K562 (cell line): ENCODE results near the gene MLX.

Experiments used
- CTCF ChIP-seq, 3 experiments: IDR thresholded peaks in 2 of 3; conservative IDR thresholded peaks in 1 of 3; 2 replicates each; pipeline ENCODE4 v1.5.1; 2011 to 2012; ENCODE audit warnings: low read length in 3 of 3, mild to moderate bottlenecking in 3 of 3, control low read depth in 2 of 3, improper control_type of control experiment in 1 of 3, inconsistent platforms in 1 of 3, low read depth in 1 of 3, mixed read lengths in 1 of 3, moderate library complexity in 1 of 3; ENCODE audit not compliant: insufficient read depth in 2 of 3
- EZH2 ChIP-seq: IDR thresholded peaks from 2 replicates; pipeline ENCODE4 v1.6.1; 2012; ENCODE audit warnings: low read depth, mild to moderate bottlenecking, inconsistent platforms, low read length, borderline replicate concordance
- KAT8 ChIP-seq: fragments of 450-650 bp; IDR thresholded peaks from 2 replicates; pipeline ENCODE4 v1.6.1; 2016; ENCODE audit warnings: low read depth, mild to moderate bottlenecking
- RBM17 ChIP-seq: fragments of 200-400 bp; formaldehyde crosslinking; IDR thresholded peaks from 2 replicates; pipeline ENCODE4 v1.6.1; 2017; ENCODE audit warnings: low read depth, mild to moderate bottlenecking, low read length, borderline replicate concordance
- TSHZ1 ChIP-seq: fragments of 250-450 bp; sonication (Bioruptor Pico); IDR thresholded peaks from 2 replicates; pipeline ENCODE4 v1.4.0; 2020; ENCODE audit warnings: mild to moderate bottlenecking, moderate library complexity
- ZFP1 ChIP-seq: fragments of 450-650 bp; formaldehyde crosslinking; IDR thresholded peaks from 2 replicates; pipeline ENCODE4 v1.4.0; 2020; ENCODE audit warnings: mild to moderate bottlenecking, mixed read lengths
- TF ChIP-seq, protein P1 (sequence below): sonication (generic); formaldehyde crosslinking; IDR thresholded peaks from 2 replicates; pipeline ENCODE4 v1.4.0; 2020; ENCODE audit warnings: mild to moderate bottlenecking, missing genetic modification reagents
- TF ChIP-seq, protein P2 (sequence below): sonication (generic); formaldehyde crosslinking; IDR thresholded peaks from 2 replicates; pipeline ENCODE4 v1.8.0; 2023; ENCODE audit warnings: mild to moderate bottlenecking, missing genetic modification reagents

GRCh38 chr17:42522798-42523278, 44.1 kb upstream of the MLX start:
- TF ChIP-seq KAT8 (no peak), TSHZ1 (no peak), ZFP1 (CRISPR knock-in tag) (no peak), EZH2 (no peak), CTCF (IDR thresholded peaks at IDR 0.05 in 2 of 3, conservative IDR thresholded peaks at IDR 0.05 in 1 of 3; ENCODE audit: insufficient read depth in 2 of 3, low read depth in 1 of 3, low read length in 3 of 3) (no peak), RBM17 (no peak)
- TF ChIP-seq, protein P1, sequence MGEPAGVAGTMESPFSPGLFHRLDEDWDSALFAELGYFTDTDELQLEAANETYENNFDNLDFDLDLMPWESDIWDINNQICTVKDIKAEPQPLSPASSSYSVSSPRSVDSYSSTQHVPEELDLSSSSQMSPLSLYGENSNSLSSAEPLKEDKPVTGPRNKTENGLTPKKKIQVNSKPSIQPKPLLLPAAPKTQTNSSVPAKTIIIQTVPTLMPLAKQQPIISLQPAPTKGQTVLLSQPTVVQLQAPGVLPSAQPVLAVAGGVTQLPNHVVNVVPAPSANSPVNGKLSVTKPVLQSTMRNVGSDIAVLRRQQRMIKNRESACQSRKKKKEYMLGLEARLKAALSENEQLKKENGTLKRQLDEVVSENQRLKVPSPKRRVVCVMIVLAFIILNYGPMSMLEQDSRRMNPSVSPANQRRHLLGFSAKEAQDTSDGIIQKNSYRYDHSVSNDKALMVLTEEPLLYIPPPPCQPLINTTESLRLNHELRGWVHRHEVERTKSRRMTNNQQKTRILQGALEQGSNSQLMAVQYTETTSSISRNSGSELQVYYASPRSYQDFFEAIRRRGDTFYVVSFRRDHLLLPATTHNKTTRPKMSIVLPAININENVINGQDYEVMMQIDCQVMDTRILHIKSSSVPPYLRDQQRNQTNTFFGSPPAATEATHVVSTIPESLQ: no peak
- TF ChIP-seq, protein P2, sequence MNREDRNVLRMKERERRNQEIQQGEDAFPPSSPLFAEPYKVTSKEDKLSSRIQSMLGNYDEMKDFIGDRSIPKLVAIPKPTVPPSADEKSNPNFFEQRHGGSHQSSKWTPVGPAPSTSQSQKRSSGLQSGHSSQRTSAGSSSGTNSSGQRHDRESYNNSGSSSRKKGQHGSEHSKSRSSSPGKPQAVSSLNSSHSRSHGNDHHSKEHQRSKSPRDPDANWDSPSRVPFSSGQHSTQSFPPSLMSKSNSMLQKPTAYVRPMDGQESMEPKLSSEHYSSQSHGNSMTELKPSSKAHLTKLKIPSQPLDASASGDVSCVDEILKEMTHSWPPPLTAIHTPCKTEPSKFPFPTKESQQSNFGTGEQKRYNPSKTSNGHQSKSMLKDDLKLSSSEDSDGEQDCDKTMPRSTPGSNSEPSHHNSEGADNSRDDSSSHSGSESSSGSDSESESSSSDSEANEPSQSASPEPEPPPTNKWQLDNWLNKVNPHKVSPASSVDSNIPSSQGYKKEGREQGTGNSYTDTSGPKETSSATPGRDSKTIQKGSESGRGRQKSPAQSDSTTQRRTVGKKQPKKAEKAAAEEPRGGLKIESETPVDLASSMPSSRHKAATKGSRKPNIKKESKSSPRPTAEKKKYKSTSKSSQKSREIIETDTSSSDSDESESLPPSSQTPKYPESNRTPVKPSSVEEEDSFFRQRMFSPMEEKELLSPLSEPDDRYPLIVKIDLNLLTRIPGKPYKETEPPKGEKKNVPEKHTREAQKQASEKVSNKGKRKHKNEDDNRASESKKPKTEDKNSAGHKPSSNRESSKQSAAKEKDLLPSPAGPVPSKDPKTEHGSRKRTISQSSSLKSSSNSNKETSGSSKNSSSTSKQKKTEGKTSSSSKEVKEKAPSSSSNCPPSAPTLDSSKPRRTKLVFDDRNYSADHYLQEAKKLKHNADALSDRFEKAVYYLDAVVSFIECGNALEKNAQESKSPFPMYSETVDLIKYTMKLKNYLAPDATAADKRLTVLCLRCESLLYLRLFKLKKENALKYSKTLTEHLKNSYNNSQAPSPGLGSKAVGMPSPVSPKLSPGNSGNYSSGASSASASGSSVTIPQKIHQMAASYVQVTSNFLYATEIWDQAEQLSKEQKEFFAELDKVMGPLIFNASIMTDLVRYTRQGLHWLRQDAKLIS (CRISPR knock-in tag): no peak
